ENCODE data around the gene CHSY1. TPM values are rescaled to one million over a fixed set of nuclear protein-coding genes. Genes with fewer than 3 reads are reported as not detected.

The CHSY1 gene
- total RNA-seq, 1 experiment from 2014 or later = 59.1 TPM

DNA sequence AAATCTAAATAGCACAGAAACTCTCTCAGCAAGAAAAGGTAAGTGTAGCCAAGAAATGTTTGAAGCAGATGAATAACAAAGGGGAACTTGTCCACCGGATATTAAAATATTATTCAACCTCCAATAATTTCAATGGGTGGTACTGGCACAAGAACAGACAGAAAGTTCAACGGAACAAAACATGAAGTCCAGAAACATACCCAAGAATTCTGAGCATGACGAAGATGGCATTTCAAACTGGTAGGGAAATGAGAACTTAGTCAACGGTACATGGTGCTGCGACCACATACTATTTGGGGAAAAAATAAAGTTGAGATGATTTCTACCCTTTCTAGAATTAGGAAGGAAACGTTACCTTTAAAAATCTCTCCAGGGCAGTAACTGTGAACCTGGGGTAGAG is 5.5 kb downstream of the CHSY1 start:
- ChIA-PET POLR2A (no interaction called here), CTCF (interaction anchor here (1.0 to 4.7 kb wide), 2 partner anchors 94 to 239 kb away, joined by 3 to 20 read pairs; no protein-coding TSS in a partner anchor)
- H3K9me3 Mint-ChIP-seq = no peaks in the 10 kb centered on the region
- no peak overlapping the region for H3K27ac Mint-ChIP-seq
- H3K27me3 Mint-ChIP-seq (ENCODE audit: low read depth) = no peaks in the 10 kb centered on the region
- peaks cover 14% of the 10 kb centered on the region; the same call in 1 of the 2 replicates for H3K36me3 Mint-ChIP-seq
- H3K4me3 Mint-ChIP-seq = no peak overlapping the region
- DNase-seq (ENCODE audit: low spot score) (no peak), ATAC-seq (no peak)
- peaks cover 80% of the 10 kb centered on the region for H3K4me1 Mint-ChIP-seq
- TF ChIP-seq TEAD1 (CRISPR knock-in tag; IDR thresholded peaks at IDR 0.05) = no peak
- TF ChIP-seq, protein P1, sequence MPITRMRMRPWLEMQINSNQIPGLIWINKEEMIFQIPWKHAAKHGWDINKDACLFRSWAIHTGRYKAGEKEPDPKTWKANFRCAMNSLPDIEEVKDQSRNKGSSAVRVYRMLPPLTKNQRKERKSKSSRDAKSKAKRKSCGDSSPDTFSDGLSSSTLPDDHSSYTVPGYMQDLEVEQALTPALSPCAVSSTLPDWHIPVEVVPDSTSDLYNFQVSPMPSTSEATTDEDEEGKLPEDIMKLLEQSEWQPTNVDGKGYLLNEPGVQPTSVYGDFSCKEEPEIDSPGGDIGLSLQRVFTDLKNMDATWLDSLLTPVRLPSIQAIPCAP (CRISPR knock-in tag; IDR thresholded peaks at IDR 0.05) = no peak
- TF ChIP-seq, protein P2, sequence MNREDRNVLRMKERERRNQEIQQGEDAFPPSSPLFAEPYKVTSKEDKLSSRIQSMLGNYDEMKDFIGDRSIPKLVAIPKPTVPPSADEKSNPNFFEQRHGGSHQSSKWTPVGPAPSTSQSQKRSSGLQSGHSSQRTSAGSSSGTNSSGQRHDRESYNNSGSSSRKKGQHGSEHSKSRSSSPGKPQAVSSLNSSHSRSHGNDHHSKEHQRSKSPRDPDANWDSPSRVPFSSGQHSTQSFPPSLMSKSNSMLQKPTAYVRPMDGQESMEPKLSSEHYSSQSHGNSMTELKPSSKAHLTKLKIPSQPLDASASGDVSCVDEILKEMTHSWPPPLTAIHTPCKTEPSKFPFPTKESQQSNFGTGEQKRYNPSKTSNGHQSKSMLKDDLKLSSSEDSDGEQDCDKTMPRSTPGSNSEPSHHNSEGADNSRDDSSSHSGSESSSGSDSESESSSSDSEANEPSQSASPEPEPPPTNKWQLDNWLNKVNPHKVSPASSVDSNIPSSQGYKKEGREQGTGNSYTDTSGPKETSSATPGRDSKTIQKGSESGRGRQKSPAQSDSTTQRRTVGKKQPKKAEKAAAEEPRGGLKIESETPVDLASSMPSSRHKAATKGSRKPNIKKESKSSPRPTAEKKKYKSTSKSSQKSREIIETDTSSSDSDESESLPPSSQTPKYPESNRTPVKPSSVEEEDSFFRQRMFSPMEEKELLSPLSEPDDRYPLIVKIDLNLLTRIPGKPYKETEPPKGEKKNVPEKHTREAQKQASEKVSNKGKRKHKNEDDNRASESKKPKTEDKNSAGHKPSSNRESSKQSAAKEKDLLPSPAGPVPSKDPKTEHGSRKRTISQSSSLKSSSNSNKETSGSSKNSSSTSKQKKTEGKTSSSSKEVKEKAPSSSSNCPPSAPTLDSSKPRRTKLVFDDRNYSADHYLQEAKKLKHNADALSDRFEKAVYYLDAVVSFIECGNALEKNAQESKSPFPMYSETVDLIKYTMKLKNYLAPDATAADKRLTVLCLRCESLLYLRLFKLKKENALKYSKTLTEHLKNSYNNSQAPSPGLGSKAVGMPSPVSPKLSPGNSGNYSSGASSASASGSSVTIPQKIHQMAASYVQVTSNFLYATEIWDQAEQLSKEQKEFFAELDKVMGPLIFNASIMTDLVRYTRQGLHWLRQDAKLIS (CRISPR knock-in tag; IDR thresholded peaks at IDR 0.05; ENCODE audit: borderline replicate concordance) = no peak
- TF ChIP-seq NR3C1 (CRISPR knock-in tag; conservative IDR thresholded peaks at IDR 0.05; ENCODE audit: low read depth) = no peak
- TF ChIP-seq, protein P3, sequence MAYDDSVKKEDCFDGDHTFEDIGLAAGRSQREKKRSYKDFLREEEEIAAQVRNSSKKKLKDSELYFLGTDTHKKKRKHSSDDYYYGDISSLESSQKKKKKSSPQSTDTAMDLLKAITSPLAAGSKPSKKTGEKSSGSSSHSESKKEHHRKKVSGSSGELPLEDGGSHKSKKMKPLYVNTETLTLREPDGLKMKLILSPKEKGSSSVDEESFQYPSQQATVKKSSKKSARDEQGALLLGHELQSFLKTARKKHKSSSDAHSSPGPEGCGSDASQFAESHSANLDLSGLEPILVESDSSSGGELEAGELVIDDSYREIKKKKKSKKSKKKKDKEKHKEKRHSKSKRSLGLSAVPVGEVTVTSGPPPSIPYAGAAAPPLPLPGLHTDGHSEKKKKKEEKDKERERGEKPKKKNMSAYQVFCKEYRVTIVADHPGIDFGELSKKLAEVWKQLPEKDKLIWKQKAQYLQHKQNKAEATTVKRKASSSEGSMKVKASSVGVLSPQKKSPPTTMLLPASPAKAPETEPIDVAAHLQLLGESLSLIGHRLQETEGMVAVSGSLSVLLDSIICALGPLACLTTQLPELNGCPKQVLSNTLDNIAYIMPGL (CRISPR knock-in tag; IDR thresholded peaks at IDR 0.05) = no peak
- TF ChIP-seq JAZF1 (CRISPR knock-in tag; IDR thresholded peaks at IDR 0.05) = no peak
- TF ChIP-seq, protein P4, sequence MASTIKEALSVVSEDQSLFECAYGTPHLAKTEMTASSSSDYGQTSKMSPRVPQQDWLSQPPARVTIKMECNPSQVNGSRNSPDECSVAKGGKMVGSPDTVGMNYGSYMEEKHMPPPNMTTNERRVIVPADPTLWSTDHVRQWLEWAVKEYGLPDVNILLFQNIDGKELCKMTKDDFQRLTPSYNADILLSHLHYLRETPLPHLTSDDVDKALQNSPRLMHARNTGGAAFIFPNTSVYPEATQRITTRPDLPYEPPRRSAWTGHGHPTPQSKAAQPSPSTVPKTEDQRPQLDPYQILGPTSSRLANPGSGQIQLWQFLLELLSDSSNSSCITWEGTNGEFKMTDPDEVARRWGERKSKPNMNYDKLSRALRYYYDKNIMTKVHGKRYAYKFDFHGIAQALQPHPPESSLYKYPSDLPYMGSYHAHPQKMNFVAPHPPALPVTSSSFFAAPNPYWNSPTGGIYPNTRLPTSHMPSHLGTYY (CRISPR knock-in tag; IDR thresholded peaks at IDR 0.05) = no peak
- TF ChIP-seq, protein P5, sequence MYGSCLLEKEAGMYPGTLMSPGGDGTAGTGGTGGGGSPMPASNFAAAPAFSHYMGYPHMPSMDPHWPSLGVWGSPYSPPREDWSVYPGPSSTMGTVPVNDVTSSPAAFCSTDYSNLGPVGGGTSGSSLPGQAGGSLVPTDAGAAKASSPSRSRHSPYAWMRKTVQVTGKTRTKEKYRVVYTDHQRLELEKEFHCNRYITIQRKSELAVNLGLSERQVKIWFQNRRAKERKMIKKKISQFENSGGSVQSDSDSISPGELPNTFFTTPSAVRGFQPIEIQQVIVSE (CRISPR knock-in tag; IDR thresholded peaks at IDR 0.05; ENCODE audit: borderline replicate concordance) = no peak
- TF ChIP-seq ZBTB21 (CRISPR knock-in tag; IDR thresholded peaks at IDR 0.05; ENCODE audit: borderline replicate concordance) = no peak
- no peak for TF ChIP-seq ZNF317 (CRISPR knock-in tag; IDR thresholded peaks at IDR 0.05; ENCODE audit: borderline replicate concordance, low read depth)
- no peak for TF ChIP-seq ZNF138 (CRISPR knock-in tag; conservative IDR thresholded peaks at IDR 0.05)
- TF ChIP-seq, protein P6, sequence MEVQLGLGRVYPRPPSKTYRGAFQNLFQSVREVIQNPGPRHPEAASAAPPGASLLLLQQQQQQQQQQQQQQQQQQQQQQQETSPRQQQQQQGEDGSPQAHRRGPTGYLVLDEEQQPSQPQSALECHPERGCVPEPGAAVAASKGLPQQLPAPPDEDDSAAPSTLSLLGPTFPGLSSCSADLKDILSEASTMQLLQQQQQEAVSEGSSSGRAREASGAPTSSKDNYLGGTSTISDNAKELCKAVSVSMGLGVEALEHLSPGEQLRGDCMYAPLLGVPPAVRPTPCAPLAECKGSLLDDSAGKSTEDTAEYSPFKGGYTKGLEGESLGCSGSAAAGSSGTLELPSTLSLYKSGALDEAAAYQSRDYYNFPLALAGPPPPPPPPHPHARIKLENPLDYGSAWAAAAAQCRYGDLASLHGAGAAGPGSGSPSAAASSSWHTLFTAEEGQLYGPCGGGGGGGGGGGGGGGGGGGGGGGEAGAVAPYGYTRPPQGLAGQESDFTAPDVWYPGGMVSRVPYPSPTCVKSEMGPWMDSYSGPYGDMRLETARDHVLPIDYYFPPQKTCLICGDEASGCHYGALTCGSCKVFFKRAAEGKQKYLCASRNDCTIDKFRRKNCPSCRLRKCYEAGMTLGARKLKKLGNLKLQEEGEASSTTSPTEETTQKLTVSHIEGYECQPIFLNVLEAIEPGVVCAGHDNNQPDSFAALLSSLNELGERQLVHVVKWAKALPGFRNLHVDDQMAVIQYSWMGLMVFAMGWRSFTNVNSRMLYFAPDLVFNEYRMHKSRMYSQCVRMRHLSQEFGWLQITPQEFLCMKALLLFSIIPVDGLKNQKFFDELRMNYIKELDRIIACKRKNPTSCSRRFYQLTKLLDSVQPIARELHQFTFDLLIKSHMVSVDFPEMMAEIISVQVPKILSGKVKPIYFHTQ (CRISPR knock-in tag; IDR thresholded peaks at IDR 0.05) = no peak

Measured in WTC11 (cell line).